ENCODE results near the gene REC8. TPM values are rescaled to one million over a fixed set of nuclear protein-coding genes. Genes with fewer than 3 reads are reported as not detected.

REC8 gene
- total and polyA plus RNA-seq, 2 of the 13 experiments (the other 11 are each of a cell fraction or from before 2014, with no cell fraction given) = 3.4 to 14.7 TPM

GRCh38 chr14:24213866-24214662 is 42.2 kb downstream of the REC8 start (continued):
- TF ChIP-seq ZXDC (CRISPR knock-in tag; IDR thresholded peaks at IDR 0.05) (no peak), SNAPC2 (CRISPR knock-in tag; IDR thresholded peaks at IDR 0.05) (no peak), CREB3 (CRISPR knock-in tag; IDR thresholded peaks at IDR 0.05) (0 out of 2 replicates have a peak, but pooled peaks have one; percentile 0), ZNF691 (CRISPR knock-in tag; IDR thresholded peaks at IDR 0.05; ENCODE audit: borderline replicate concordance, low read depth) (no peak), ZBTB14 (CRISPR knock-in tag; IDR thresholded peaks at IDR 0.05) (no peak), ZNF768 (CRISPR knock-in tag; IDR thresholded peaks at IDR 0.05) (no peak), RBM22 (optimal IDR thresholded peaks at IDR 0.05; ENCODE audit: low read length) (no peak), SMARCE1 (IDR thresholded peaks at IDR 0.05; ENCODE audit: borderline replicate concordance) (no peak), ZBTB49 (CRISPR knock-in tag; IDR thresholded peaks at IDR 0.05; ENCODE audit: borderline replicate concordance) (no peak), HCFC1 (IDR thresholded peaks at IDR 0.05; ENCODE audit: low read depth, low read length) (no peak), ZNF552 (CRISPR knock-in tag; IDR thresholded peaks at IDR 0.05; ENCODE audit: borderline replicate concordance) (no peak), RFX3 (CRISPR knock-in tag; IDR thresholded peaks at IDR 0.05) (no peak), SMYD3 (CRISPR knock-in tag; IDR thresholded peaks at IDR 0.05) (no peak), ZBTB34 (CRISPR knock-in tag; IDR thresholded peaks at IDR 0.05) (no peak), CHD2 (IDR thresholded peaks at IDR 0.05; ENCODE audit: low read depth, low read length) (no peak), HNRNPLL (IDR thresholded peaks at IDR 0.05; ENCODE audit: low read depth, low read length, poor library complexity, severe bottlenecking) (no peak), SRSF1 (optimal IDR thresholded peaks at IDR 0.05; ENCODE audit: low read depth, low read length) (no peak), TFDP2 (CRISPR knock-in tag; IDR thresholded peaks at IDR 0.05) (no peak; the same call in 1 of the 2 replicates)

Data from HepG2 (cell line).